DMS 273 treated with DMSO at 0.1 percent for 48 hours (cell line): Measurements from ENCODE around the gene RNASE1.
"Not testable (repeated sequence)": the region's sequence is repeated elsewhere in the genome, so short reads cannot be mapped to it uniquely, and the experiment has no call there.

Source experiments
- DNase-seq: peaks from one replicate; lab custom pipeline; 2025; lab: John Stamatoyannopoulos, UW

The RNASE1 gene

DNA sequence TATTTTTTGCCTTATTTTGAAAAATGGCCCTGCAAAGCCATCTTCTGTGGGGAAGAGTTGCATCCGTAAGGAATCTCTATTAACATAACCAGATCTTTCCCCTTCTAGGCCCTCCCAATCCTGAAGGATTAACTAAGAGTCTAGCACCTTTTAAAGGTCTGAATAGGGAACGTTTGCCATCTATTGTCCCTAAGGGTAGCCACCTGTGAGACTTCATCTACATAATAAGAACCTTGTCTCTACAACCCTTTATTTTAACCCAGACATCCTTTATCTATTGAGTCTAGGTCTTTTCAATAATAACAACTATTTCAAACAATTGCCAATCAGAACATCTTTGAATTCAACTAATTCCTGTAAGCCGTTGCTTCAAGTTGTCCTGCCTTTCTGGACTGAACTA, 30.0 kb downstream of the RNASE1 start:
- DNase-seq, result no peak

DNA sequence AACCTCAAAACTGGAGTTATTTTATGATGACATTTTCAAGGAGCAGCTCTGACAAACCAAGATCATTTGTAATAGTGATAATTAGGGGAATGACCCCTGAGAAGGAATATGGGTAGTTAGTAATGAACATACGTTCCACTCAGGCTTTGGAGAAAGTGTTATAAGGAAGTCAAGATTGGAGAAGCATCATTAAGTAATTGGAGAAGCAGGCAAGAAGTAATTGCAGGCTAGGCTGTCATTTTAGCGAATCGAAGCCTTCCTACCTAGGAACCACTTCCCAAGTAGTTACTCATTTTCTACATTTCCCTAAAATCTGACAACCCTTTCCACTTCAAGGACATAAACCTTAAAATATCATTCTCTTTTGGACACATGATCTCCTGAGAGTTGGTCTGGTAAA, 33.2 kb downstream of the RNASE1 start:
- DNase-seq, result no peak

DNA sequence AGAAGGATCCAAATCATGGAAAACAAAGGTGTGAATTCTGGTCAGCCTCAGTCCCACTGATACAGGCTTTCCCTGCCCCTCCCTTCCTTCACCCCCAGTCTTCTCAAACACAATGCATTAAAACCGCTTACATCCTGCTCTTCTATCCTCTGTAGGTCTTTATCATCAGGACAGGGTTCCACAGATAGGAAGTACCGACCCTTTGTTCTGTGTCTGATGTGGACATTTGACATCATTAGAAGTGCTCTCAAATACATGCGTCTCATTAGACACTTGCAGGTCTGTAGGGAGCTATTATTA, 34.1 kb downstream of the RNASE1 start:
- DNase-seq, result no peak

DNA sequence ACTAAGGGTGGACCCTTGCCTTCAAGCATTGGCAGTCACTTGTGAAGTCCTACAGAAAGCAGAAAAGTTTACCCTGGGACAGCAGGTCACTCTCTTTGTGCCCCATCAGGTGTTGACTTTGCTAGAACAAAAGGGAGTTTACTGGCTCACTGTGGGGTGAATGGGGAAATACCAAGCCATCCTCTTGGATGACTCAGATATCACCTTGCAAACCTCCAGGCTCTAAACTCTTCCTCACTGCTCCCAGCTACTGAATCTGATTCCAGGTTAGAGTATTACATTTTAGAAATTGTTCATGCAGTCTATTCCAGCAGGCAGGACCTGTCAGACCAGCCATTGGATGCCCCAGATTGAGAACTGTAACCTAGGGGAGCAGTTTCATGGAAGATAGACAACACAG, 41.7 kb downstream of the RNASE1 start:
- DNase-seq, result no peak

DNA sequence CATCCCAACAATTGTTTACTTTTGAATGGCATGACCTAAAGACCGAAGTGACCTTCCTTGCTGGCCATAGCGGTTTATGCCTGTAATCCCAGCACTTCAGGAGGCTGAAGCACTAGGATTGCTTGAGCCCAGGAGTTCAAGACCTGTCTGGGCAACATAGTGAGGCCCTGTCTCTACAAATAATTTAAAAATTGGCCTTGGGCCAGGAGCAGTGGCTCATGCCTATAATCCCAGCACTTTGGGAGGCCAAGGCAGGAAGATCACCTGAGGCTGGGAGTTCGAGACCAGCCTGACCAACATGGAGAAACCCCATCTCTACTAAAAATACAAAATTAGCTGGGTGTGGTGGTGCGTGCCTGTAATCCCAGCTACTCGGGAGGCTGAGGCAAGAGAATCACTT, 43.2 kb downstream of the RNASE1 start:
- DNase-seq, result not testable (repeated sequence)

DNA sequence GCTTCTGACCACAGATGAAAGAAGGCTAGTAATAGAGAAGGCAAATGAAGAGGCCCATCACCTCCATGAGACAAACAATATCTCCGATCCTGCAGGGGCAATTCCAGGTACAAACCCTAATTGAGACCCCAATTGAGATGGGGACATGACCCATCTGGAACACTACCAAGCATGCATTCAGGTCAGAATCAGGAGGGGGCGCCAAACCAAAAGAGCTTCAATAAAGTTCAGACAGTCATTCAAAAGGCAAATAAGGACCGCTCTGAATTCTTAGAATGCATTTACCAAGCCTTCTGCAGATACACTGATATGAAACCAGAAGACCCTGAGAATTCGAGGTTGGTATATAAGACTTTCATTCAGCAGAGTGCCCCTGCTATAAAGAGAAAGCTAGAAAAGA, 44.7 kb downstream of the RNASE1 start:
- no peak for DNase-seq

DNA sequence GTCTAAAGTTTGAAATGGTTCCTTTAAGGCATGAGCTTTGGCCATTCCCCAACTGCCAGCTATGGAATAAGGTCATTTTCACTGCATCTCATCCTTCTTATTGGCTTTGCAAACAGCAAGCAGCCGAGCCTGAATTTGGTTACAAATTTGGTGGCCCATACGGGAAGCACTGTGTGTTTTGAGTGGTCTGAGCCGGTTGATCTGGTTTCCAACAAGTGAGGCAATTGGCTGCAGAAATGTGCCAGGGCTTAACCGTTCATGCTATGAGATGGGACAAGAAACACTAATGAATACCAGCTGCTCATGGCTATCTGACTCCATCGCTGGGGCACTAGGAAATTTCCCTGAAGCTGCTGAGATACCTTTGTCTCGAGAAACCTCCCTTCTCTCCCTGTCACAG, 47.6 kb downstream of the RNASE1 start:
- DNase-seq, result no peak

DNA sequence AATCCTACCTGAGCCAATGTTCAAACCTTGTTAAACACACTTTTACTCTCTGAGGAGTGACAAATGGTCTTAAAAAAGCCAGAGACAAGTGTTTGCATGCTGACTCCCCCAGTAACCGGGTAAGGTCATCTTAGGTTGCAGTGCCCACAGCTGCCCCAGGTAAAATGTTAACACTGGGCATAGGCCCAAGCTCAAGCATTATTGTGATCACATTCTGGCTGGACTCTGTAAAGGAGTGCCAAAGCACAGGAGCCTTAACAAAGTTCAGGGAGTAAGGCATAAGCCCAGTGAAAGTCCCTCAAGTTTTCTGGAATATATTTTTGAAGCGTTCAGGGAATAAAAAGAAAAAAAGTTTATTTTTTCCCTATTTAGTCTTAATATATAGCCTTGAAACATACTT, 48.3 kb downstream of the RNASE1 start:
- no peak for DNase-seq

DNA sequence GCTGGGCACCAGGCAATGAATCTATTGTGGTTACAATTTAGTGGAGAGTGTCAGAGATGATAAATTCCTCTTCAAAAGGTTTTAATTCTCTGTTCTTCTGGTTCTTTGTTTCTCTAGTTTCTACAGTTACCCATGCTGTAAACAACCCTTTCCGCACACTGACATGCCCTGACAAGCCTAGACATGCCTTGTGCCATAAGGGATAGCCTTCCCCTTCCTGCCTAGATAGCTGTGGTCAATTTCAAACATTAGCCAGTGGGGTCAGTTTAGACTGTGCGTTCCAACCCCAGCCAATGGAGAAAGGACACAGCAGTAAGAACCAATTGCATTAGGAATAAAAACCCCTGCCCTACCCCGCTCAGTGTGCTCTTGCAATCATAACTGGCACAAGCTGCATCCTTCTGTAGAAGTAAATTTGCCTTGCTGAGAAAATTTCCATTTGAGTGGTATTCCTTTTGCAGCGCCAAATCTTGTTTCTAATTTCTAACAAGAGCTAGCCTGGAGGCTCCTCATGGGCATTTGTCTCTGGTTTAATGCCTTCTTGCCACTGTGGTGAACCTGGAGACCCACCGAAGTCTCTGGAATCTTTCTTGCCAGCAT, 50.6 kb downstream of the RNASE1 start:
- no peak for DNase-seq
